HG03575 (cell line): ENCODE data around the gene RPL10A.
"Not testable (repeated sequence)": the region's sequence is repeated elsewhere in the genome, so short reads cannot be mapped to it uniquely, and the experiment has no call there.

Source experiments
- ATAC-seq: cut with Tn5 transposase; IDR thresholded peaks from one replicate; pipeline ENCODE4 v1.9.1; 2021; ENCODE audit not compliant: unreplicated experiment, insufficient number of reproducible peaks, low FRiP score; ENCODE audit errors: extremely low read depth

The RPL10A gene

GRCh38 chr6:35499372-35499771 is 31.2 kb downstream of the RPL10A start:
- no peak for ATAC-seq

DNA sequence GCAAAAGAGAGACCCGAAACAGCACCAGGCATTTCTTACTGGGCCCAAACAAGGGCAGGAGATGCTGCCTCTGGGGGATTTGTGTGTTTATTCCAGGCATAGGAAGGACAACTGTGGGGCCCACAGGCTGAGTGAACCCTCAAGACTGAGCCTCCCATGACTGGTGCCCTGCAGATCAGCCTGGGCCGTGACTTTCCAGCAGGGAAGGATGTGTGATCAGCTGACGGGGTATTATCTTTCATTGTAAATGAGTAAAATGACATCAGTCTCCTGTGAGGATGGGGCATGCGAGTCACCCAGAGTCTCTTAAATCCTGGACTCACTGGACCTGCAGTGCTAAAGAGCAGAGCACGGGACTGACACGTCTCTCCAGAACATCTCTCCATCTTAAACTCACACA is 32.6 kb downstream of the RPL10A start:
- ATAC-seq = no peak

DNA sequence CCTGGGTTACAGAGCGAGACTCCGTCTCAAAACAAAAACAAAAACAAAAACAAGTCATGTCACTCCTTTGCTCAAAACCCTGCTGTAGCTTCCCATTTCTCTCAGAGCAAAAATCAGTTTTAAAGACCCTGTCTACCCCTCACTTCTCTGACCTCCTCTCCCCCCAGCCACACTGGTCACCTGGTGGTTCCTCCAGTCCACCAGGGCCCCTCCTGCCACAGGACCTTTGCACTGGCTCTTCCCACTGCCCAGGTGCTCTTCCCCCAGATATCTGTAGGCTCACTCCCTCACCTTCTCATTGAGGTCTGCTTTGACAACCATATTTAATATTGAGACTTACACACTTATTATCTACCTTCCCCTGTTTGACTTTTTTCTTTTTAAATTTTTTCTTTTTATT is 33.6 kb downstream of the RPL10A start:
- ATAC-seq = no peak

DNA sequence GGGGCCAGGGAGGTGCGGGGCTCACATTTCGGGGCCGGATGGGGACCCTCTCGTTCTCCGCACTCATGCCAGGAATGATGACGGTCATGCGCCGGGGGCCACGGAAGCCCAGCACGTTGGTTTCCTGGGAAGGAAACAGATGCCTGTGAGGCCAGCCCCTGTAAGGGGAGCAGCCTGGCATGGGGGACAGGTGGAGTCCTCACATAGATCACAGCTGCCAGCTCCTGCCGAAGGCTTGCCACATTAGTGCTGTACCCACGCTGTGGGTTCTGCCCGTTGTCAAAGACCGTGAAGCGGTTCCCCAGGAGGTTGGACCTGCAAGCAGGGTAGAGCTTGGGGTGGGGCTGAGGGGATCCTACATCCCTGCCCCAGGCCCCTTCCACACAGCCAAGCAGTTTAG is 35.3 kb downstream of the RPL10A start:
- no peak for ATAC-seq

DNA sequence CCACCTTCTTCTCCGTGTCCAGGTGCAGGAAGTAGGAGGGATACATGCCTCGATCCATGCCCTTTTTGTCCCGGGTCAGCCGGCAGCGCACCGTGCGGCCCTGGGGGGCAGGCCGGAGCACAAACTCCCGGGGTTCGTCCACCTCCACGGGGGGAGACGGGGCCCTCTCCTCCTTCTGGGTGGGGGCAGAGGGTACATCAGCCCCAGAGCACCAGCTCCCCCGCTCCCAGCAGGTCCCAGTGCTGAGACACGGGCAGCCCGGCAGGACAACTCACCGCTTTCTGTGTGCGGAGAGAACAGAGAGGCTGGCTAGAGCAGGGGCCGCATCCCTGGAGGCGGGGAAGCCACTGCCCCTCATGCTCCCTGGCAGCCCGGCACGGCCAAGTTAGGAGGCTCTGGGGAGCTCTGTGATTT is 37.8 kb downstream of the RPL10A start:
- ATAC-seq = no peak

DNA sequence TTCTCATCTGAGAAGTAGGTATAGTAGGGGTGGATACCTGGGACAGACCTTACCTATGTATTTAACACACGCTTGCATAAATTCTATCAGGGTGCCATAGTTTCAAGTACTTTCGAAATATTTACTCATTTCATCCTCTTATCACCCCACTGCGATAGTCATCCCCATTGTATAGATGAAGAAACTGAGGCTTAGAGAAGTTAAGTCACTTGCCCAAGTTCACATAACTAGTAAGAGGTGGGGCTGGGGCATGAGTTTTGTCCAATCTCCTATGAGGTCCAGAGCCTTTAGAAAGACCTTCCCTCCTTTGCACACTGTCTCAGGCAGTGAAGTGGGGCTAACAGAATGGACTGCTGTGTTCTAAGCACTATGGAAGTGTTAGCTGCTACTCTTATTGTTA is 38.3 kb downstream of the RPL10A start:
- no peak for ATAC-seq

DNA sequence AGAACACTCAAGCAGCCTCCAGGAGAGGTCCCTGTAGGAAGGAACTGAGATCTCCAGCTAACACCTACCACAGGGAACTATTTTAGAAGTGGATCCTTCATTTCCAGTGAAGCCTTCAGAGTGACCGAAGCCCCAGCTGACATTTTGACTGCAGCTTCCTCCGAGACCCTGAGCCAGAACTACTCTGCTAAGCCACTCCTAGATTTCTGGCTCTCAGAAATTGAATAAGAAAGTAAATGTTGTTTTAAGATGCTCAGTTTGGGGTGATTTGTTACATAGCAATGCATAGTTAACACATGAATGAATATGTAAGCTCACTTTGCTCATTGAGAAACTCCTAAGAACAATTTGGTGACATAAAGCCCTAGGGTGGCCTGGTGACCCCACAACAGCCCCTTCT is 39.0 kb downstream of the RPL10A start:
- no peak for ATAC-seq

DNA sequence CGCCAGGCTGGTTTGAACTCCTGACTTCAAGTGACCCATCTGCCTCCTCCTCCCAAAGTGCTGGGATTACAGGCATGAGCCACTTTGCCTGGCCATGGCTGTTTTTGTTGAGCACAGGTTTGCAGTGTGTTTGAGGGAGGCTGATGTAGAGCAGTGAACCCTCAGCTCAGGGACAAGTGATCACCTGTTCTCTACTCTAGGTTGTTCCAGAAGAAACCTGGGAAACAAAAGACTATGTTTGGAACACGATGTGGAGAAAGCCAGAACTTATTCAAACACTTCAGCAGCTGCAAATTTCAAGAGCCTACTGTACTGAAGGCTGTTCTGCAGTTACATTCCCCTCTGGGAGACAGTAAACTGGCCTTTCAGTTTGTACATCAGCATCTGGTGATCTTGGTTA is 39.8 kb downstream of the RPL10A start:
- no peak for ATAC-seq

- no peak for ATAC-seq
Observed at GRCh38 chr6:35508542-35508941, 40.3 kb downstream of the RPL10A start.

DNA sequence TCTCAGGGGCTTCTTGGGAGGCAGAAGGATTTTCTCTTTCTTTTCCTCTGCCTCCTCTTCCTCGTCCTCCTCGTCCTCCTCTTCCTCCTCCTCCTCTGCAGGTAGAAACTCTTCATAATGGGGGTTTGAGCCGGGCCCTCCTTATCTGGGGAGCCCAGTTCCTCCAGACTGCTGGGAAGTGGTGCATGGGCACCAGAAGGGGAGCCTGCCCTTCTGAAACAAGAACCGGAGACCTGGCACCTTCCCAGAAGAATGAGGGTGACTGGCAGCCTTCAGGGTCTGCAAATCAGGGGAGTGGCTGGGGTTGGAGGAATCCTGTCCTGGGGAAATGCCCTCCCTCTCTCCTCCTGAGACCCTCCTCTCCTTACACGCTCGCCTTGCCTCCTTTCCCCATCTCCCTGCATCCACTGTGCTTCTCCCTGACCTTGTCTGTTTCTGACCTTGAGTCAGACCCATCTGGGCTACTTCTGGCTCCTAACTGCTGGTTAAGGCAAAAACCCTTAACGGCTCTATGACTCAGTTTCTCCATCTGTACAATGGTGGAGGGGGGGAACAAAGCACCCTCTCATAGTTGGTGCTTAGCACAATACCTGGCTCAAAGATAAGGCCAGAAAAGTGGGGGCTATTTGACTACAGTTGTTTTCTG is 42.8 kb downstream of the RPL10A start:
- no peak for ATAC-seq

GRCh38 chr6:35511562-35511941 is 43.4 kb downstream of the RPL10A start:
- no peak for ATAC-seq

DNA sequence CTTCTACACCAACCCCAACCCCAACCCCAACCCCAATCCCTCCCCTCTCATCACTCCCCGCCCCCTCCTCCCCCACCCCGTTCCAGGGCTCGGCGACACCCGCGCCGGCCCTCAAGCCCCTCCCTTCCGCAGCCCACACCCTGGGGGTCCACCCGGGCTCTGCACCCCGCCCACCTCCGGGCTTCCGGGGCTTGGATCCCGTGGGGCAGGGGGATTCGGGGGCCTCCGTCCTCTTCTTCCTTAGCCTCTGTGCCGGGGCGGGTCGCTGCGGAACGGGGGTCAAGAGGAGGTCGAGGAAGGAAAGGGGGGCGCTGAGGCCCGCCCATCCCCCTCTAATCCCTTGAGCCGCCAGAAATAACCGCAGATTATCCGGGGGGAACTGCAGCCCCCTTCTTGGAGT is 43.8 kb downstream of the RPL10A start:
- no peak for ATAC-seq

- ATAC-seq = no peak
Observed at GRCh38 chr6:35512740-35513139, 44.5 kb downstream of the RPL10A start, which contains the start of gene TULP1. Gene TULP1, minus strand, starts transcription at chr6:35512896. Its CDS starts 38 bp downstream, at chr6:35512858.

DNA sequence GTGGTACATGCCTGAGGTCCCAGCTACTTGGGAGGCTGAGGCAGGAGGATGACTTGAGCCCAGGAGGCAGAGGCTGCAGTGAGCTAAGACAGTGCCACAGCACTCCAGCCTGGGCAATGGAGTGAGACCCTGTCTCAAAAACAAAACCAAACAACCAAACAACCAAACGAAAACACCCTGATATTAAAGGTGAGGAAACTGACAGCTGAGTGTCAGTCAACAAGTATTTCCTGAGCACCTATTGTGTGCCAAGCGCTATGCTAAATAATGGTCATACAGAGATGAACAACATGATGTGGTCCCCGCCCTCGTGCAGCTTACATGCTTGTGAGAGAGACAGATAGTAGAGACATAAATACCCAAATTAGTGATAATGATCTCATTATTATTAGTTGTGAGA is 46.4 kb downstream of the RPL10A start:
- no peak for ATAC-seq

DNA sequence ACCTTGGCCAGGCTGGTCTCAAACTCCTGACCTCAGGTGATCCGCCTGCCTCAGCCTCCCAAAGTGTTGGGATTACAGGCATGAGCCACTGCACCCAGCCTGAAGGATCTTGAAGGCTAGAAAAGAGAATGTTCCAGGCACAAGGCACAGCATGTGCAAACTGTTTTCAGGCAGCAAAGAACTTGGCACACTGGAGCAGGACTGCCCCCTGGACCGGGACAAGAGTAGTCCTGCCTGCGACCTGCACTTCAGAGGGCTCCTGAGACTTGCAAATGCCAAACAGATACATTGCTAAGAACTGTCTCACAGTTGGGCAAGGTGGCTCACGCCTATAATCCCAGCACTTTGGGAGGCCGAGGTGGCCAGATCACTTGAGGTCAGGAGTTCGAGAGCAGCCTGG is 47.7 kb downstream of the RPL10A start:
- ATAC-seq = not testable (repeated sequence)

DNA sequence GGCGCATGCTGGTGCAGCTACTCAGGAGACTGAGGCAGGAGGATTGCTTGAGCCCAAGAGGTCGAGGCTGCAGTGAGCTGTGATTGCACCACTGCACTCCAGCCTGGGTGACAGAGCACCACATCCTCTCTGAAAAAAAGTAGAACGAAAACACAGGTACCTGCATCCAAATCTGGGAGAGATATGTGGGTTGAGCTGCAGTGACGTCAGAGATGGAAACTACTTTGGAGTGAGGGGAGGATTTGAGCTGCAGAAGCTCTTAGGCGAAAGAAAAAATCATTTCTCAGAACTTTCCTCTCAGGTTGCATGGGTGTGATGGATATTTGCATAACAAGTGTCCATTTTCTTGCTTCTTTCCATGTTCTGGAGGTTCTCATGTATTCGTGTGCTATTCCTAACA is 48.5 kb downstream of the RPL10A start:
- ATAC-seq = no peak

GRCh38 chr6:35517978-35518377 is 49.8 kb downstream of the RPL10A start:
- ATAC-seq = not testable (repeated sequence)

DNA sequence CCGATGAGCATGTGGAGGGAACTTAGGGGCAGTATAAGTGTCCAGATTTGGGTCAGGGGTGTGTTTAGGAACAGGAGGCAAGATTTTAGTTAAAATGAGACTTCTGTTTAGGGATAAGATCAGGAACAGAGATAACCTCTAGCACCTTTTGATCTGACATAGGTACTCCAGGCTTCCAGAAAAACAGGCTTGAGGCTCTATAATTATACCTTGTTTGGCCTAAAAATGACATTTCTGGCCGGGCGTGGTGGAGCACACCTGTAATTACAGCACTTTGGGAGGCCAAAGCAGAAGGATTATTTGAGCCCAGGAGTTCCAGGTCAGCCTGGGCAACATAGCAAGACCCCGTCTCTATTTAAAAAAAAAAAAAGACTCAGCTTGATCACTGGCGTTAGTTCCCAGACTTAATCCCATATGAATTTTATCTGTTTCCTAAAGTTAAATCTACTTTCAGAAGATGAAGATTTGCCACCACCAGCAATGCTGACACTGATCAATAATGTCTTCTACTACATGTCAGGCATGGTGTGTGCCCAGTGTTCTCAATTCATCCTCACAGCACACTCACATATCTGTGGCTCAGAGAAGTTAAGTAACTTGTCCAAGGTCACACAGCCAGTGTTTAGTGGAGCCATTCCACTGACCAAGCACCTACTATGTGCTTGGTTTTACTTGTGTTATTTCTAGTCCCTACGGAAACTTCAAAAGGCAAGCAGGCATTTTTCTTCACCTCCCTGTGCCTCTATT is 50.5 kb downstream of the RPL10A start:
- ATAC-seq = no peak

GRCh38 chr6:35519313-35520015 is 51.3 kb downstream of the RPL10A start:
- no peak for ATAC-seq
